GM18520 (cell line): ENCODE data around the gene NOTCH1.

Experiments used
- ATAC-seq: cut with Tn5 transposase; IDR thresholded peaks from one replicate; pipeline ENCODE4 v1.9.1; 2021; ENCODE audit not compliant: unreplicated experiment

NOTCH1 gene

DNA sequence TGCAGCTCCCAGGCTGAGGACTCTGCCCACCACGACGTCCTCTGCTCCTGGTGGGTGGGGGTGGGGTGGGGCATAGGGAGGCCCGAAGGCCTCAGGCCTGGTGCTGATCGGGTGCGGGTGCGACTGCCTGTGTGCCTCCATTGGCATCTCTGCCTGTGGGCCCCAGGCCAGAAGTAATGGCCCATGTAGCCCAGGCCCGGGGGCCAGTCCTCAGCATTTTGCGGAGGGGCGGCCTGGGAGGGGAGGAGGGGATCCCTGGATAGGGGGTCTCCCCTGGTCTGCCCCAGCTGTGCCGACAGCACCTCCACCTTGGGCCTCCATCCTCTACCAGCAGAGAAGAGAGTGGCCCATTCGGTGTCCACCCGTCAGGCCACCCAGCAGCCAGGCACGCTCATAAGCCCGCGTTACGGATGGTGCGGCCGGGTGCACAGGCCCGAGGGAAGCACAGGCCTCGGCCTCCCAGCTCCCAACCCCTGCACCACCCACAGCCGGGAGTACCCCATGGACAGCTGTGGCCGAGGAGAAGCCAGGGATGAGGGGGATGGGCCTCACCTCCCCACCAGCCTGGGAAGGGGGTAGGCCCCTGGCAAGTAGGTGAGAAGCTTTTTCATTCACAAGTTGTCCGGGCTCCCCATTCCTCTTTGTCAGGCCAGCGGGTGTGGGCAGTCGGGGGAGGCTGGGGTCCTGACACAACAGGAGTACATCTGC, 1.8 kb upstream of the NOTCH1 start:
- no peak for ATAC-seq

DNA sequence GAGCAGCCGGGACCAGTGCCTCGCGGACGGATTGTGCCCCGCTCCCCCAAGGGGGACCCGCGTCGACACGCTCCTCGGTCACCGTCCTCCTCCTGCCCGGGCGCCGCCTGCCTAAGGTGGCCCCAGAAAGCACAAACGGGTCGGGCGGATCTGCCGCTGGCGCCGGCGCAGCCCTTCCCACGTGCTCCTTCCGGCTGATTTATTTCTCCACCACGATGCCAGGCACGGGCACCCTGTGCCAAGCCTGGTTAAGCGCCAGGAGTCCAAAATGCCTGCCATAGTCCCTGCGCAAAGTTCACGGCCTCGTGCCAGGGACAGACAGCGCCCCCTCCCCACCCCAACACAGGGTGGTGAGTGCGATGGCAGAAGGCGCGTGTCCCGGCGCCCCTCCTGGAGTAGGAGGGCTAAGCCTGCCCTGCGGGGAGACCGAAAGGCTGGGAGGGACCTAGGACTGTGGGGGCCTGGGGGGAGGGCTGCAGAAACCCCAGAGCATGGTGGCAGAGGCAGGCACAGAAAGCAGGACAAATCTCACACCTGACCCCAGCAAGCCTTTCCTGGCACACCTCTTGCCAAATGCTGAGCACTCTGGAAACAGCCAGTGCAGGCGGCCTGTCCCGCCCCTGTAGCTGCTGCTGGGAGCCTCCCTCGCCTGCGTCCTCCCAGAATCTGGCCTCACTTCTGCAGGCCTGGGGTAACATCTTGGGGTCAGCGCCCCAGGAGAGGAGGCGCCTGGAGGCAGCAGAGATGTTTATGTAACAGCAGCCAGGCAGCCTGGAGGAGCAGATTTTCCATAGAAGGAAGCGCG, 1.1 kb upstream of the NOTCH1 start:
- no peak for ATAC-seq

DNA sequence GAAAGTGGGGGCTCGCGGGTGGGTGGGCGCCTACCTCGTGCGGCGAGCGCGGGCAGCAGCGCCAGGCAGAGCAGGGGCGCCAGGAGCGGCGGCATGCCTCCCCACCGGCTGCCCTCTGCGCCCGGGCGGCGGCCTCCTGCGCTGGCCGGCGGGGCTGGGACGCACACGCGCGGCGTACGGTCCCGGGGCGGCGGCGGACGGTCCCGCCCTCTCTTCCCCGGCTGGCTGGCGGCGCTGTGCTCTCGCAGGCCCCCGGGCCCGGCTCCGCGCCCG, 220 bp downstream of the NOTCH1 start:
- ATAC-seq, result no peak

DNA sequence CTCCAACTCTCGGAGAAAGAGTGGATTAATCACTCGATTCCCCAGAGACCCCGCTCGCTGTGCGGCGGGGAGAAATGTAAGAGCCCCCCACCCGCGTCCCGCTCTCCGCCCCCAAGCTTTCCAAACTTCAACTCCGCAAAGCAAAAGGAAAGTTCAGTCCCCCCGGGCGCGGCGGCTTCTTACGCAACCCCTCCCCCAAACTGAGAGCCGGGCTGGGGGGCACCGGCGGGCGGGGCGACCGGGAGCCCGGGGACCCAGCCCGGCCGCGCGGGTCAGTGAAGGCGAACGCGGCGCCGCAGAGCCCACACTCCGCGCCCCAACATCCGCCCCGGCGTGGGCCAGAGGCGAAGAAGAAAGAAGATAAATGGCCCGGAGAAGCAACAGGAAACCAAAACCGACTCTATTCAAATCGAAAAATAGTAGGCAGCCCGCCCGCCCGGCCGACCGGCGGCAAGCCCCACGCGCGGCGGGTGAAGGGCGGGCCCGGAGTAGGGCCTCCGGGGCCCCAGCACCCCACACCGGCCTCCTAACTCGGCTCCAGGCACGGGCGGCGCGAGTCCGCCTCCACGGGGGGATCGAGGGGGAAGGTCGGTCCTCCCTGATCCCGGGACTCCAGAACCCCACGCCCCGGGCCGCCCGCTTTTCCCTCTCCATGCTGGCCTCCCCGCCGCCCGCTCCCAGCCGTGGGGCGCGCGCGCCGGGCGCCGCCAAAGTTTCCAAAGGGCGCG, 720 bp downstream of the NOTCH1 start:
- peak; percentile 9 for ATAC-seq

DNA sequence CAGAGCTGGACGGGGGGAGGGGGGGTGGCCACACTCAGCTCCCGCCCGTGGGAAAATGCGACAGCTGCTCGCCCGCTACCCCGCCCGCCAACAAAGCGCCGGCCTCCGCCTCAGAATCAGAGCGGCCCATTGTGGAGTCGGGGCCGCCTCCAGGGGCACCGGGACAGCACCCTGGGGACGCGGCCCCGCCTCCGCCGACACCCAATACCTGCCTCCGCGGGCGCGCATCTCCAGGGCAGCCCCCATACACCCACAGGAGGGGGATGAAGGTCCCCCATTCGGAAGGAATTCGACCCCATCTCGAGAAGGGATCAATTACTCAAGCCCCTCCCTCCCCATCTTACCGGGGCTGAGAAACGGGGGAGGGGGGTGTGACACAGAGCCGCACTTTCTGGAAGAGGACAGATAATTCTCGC, 1.3 kb downstream of the NOTCH1 start:
- ATAC-seq, result no peak

DNA sequence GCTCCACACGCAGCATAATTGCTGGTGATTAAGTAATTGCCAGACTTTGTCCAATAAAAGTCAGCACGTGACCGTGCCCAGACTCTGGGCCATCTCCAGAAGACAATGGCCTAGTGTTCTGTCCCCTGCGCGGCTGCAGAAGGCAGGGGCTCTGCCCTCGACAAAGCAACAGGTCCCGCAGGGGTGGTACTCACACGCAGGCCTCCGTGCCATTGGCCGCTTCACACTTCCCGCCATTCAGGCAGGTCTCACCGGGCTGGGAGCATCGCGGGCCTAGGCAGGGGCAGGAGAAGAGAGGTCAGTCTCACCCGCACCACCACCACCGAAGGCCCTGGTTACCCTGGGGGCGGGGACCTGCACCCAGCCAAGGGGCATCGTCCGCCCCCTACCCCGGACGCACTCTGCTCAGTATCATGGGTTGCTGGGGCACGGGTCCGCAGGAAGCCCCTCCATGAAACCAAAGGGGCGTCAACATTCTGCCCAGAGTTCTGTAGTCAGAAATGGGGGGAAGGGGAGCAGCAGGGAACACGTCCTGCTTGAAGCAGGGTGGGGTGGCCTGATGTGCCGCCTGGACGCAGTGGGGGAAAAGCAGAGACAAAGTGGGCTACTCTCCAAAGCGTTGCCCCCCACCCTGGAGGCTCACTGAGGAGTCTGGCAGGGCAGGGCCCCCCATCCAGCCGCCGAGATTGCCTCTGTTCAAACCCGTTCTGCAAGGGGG, 1.9 kb downstream of the NOTCH1 start:
- ATAC-seq, result no peak

DNA sequence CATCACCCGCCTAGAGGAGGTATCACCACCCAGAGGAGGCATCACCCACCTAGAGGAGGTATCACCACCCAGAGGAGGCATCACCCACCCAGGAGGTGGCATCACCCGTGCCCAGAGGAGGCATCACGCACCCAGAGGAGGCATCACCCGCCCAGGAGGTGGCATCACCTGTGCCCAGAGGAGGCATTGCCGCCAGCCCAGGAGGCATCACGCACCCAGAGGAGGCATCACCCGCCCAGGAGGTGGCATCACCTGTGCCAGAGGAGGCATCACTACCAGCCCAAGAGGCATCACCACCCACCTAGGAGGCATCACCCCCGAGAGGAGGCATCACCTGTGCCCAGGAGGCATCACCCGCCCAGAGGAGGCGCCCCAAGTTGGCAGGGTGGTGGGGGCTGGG, 2.6 kb downstream of the NOTCH1 start:
- no peak for ATAC-seq

DNA sequence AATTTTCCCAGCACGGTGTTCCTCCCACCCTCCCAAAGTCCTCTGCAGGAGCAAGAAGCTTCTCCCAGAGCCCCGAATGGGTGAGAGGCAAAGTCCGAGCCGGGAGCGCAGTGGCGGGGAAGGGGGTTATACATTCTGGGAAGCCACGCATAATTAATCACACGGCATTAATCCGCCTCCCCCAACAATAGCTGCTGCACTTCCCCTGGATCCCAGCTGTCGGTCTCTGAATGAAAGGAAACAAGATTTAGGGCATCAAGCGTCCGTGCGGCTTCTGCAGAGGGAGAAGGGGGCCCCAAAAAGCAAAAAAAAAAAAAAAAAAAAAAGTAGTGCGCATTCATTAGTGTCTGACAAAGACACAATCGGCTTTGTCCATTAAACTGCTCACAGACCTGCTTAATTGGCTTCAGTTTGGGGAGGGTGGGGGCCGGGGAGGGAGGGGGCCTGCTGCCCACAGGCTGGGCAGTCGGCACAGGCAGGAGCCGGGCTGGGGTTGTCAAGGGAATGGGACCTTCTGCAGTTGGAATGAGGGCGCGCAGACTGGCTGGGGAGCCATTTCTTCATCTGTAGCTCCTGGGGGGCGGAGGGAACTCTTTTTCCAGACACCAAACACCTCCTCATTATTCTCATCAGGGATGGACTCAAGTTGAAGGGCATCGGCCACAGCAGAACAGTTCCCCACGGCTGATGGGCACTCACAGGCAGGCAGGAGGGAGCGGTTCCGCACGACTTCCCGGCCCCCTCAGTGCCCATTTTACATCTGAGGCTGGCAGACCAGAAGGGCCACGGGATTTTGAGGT, 3.4 kb downstream of the NOTCH1 start:
- no peak for ATAC-seq

DNA sequence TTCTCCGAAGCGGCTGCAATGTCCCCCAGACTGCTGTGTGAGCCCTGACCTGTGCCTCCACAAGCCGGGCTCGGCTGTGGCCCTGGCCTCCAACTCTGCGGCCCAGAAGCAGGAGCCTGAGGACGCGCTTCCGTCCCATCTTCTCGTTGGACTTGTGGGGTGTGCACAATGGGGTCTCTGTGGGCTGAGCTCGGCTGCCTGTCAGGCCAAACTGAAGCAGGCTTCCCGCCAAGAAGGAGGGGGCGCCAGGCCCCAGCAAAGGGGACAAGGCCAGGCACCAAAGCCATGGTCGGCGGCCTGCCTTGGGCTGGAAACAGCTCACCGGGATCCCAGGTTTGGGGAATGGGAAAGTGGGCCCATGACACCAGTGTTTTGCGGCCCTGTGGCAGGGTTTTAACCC, 4.1 kb downstream of the NOTCH1 start:
- no peak for ATAC-seq

DNA sequence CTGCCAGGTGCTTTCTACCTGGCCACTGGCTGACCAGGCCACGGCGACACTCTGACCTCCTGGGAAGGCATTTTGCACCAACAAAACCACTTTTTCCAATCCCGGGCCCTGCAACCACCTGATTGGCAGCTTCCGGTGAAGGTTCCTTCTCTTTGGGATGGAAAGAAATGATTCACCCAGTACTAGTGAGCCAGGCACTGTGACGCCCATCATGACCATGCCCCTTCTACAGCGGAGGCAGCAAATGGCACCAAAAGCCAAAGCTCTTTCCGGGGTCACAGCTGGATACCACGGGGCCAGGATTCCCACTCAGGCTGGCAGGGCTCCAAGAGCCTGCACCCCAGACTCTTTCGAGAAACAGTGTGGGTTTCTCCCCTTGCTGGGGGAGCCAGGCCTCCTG, 4.7 kb downstream of the NOTCH1 start:
- no peak for ATAC-seq

DNA sequence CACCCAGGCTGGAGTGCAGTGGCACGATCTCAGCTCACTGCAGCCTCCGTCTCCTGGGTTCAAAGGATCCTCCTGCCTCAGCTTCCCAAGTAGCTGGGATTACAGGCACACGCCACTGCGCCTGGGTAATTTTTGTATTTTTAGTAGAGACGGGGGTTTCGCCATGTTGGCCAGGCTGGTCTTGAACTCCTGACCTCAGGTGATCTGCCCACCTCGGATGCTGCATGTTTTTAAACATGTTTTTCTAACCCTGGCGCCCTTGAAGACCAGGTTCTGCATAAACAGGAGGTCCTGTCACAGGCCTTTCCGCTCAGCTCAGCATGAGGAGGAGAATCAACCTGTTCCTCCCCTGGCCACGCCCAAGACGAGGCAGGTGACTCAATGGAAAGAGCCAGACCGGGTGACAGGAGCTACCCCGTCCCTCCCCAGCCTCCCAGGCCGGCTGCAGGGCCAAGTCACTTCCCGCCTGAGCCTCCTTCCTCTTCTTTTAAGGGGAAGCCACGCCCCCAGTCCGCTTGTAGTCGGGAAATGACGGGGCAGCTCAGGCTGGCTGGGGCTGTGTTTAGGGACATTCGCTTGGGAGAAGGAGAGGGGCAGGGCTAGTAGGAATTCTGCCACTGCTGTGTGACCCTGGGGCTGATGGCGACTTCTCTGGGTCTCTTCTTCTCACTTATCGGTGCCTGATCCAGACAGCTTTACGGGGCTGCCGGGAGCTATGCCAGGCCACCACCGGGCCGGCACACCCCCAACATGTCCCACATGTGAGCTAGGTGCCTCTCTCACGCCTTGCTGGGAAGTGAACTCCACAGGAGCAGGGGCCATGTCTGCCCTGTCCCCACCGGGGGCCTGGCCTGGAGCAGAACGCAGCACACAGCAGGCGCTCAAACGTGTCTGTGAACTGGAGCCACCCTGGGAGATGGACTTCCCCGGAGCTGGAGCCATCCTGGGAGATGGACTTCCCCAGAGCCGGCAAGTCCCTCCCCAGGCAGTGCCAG, 6.1 kb downstream of the NOTCH1 start:
- no peak for ATAC-seq

DNA sequence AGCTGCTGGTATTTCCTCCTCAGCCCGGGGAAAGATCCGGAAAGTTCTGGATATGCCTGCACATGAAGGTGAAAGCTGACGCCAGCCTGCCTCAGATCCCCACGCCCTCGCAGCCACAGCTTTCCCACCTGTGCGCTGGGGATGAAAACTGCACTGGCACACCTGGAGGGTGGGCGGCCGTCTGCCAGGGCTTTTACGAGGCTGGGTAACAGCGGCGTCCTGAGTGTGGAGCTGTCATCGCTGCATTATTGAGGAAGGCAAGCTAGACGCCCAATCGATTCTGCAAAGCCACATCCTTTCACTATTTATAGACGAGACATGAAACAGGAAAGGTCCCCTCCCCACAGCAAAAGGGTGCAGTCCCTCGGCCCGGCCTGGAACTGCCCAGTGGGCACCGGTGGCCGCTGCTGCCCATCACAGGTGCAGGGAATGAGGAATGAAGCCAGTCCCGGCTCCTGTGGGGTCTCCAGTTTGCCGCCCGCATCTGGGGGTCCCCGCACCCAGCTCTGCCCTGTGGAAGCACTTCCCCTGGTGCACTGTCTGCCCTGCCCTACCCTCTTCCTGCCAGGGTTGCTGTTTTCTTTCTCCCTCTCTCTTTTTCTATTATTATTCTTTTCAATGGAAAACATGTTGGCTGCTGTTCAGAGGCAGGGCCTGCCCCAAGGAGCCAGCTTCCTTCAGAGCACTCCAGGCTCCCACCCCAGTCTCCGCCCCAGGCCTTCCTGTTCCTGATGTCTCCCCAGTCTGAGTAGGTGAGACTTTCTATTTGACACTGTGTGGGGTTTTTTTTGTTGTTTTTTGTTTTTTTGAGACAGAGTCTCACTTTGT, 7.0 kb downstream of the NOTCH1 start:
- peak; percentile 46 for ATAC-seq

DNA sequence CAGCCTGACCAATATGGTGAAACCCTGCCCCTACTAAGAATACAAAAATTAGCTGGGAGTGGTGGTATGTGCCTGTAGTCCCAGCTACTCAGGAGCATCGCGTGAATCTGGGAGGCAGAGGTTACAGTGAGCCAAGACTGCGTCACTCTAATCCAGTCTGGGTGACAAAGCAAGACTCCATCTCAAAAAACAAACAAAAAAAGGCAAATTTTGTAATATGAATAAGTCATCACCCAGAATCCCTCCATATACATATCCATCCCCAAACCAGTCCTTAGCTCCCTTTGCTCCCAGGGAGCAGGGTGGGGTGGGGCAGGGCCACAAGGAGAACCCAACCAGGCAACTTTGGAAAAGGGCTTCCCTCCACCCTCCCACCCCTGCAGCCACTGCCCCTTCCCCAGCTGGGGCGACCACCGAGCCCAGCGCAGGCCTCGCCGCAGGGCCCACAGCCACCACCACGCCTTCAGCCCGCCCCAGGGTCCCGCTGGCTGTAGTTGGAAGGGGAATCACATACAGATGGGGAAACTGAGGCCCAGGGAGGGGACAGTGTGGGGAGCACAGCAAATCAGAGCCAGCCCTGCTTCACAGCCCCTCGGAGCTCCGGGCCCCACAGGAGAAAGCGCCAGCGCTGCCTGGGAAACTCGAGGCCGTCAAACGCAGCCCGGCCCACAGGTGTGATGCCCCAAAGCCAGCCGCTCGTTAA, 7.8 kb downstream of the NOTCH1 start:
- no peak for ATAC-seq

DNA sequence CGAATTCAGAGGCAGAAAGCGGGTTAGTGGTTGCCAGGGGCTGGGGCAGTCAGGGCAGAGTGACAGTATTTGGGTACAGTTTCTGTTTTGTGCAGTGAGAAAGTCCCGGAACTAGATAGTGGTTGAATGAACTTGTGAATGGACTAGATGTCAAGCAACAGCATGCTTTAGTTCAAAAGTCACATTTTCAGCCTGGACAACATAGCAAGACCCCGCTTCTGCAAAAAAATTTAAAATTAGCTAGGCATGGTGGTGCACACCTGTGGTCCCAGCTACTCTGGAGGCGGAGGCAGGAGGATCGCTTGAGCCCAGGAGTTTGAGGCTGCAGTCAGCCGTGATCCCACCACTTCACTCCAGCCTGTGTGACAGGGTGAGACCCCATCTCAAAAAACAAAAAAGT, 8.4 kb downstream of the NOTCH1 start:
- no peak for ATAC-seq

DNA sequence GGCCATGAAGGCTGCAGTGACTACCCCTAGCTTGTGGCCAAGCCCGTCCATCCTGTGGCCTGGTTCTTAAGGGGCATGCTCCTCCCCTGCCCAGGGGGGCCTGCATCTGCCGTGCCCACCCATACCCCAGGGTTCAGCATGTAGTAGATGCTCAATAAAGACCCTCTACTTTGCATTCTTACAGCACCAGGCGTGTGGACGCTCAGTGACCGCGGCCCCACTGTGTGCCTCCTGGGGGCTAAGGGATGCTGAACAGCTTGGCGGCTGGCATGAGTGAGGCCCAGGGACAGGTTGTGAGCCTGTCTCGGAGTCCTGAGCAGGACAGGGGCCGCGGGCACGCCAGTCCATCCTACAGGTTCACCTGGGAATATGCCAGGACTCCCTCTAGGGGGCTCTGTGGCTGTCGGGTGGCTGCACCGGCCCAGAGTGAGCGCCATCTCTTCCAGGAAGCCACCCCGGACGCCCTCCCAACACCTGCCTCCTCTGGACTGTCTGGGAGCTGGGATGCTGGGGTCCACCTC, 9.1 kb downstream of the NOTCH1 start:
- ATAC-seq, result no peak

DNA sequence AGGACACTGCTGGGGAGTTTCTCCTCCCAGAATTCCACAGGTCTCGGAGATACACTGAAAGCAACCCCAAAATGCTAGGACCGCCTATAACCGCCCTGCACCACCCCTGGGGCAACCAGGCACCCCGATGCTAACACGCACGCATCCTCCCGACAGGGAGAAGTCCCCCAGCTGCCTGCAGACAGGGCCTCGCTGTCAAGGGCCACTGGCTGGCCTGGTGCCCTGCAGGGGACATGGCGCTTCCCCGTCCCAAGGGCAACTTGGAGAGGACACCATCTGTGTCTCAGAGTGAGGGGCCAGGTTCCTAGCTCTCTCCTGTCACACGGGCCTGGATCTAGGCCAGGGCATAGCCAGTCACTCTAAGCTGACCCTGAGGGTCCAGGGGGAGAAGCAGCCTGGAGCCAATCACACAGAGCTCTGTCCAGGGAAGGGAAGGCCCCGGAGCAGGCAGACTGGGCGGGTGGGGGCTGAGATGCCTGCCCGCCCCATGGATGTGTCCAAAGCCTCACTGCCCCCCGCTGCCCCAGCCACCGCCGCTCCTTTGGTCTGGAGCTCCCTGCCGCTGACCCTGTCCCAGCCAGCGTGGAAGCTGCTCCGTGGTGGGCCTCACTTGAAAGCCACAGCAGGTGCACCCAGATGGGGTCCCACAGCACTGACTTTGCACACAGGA, 9.7 kb downstream of the NOTCH1 start:
- no peak for ATAC-seq

DNA sequence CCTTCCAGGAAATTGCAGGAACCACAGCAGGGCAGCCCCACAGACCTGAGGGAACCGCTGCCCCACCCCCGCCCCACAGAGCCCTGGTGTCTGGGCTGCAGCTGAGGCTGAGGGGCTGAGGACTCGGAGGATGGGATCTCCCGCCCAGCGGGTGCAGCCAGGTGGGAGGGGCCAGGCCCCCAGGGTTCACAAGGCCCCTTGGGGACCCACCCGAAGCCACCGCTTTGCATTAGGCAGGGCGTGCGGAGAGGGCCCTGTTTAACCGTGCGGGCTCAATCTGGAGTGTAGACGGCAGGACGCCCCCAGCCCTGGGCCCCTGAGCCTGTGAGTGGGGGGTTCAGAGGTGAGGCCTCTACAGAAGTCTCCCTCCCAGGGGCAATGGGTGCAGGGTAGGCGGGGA, 10.8 kb downstream of the NOTCH1 start:
- ATAC-seq, result no peak
